Measurements from ENCODE around the gene DENND6A.

GRCh38 chr3:57727106-57727505 lies 34.2 kb upstream of the DENND6A start:
- TF ChIP-seq CTCF (conservative IDR thresholded peaks at IDR 0.05) (no peak), ZFX (IDR thresholded peaks at IDR 0.05) (no peak)
